HG03558 (cell line): ENCODE results near the gene SEC16A.

Experiments used
- ATAC-seq: cut with Tn5 transposase; IDR thresholded peaks from one replicate; pipeline ENCODE4 v1.9.1; 2021; ENCODE audit warnings: moderate number of reproducible peaks; ENCODE audit not compliant: unreplicated experiment; ENCODE audit errors: extremely low read depth

SEC16A gene

DNA sequence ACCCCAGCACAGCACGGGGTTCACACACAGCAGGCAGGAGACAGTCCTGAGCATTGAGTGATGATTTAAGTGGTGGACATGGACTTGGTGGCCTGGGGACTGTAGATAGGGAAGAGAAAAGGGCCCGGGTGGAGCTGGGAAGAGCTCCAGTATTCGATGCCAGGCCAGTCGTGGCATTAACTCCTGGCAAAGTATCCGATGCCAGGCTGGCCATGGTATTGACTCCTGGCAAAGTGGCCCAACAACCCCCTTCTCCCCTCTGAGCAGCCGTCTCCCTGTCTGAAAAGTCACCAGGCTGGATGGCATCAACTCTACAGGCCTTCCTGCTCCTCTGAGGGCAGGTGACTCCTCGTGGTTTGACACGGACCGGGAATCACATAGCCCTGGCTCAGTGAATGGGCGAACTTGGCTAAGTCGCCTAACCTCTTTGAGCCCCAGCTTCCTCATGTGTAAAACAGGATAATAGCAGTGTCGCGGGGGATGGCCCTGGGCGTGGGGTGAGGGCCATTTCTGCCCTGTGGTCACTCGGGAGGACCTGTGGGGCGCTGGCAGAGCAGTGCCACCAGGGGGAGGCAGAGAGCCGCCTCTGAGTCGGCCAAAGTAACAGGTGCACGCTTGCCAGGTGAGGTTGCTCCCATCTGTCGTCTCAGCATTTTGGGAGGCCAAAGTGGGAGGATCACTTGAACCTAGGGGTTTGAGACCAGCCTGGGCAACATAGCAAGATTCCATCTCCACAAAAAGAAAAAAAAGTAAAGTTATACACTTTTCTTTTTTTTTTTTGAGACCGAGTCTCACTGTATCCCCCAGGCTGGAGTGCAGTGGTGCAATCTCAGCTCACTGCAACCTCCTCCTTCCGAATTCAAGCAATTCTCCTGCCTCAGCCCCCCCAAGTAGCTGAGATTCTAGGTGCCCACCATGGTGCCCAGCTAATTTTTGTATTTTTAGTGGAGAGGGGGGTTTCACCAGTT lies 5.7 kb upstream of the SEC16A start:
- ATAC-seq = no peak

DNA sequence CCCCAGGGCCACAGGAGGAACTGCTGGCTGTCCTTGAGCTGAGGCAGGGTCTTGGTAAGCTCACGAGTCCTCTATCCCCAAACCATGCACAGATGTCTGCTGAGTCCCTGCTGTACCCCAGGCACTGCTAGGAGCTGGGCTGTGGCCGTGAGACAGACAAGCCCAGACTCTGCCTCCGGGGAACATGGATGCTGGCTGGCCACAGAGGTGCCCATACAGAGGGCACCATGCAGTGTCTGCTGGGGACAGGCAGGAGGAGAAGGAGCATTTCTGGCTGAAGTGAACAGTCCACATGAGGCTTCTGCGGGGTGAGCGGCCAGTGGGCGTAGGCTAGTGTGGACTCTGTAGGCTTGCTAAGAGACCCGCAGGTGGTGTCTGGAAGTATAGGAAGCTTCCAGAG lies 4.8 kb upstream of the SEC16A start:
- ATAC-seq = no peak

DNA sequence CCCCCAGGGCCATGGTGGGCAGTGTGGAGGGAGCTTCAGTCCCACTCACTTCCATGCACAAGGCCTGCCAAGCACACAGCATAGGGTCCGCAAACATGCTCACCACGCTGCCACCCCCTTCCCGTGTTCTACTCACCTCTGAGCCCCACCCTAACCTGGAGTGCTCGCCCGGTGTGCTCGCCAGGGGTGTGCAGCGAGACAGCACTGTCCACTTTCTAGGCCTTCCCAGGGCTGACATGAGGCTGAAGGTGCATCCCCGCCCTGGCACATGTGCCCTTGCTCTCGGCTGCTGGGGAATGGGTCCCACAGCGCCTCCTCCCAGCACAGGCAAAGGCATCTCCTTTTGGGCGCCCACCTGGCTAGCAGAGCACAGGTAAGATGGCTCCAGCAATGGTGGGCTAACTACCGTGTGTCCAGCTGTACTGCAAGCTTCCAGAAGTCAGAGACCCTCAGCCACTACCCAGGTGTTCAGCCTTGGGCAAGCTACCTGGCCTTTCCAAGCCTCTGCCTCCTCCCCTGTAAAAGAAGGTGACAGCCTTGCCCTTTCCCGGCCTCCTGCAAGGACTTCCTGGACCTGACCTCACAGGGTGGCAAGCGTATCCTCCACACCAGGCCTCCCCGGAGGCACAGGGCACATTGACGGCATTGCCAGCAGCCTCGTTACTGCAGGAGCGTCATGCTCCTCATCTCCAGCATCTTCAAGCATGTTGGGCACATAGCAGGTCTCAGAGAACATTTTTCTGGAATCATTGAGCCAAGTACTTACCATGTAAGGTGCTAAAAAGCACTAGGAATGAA lies 4.2 kb upstream of the SEC16A start:
- ATAC-seq = no peak

DNA sequence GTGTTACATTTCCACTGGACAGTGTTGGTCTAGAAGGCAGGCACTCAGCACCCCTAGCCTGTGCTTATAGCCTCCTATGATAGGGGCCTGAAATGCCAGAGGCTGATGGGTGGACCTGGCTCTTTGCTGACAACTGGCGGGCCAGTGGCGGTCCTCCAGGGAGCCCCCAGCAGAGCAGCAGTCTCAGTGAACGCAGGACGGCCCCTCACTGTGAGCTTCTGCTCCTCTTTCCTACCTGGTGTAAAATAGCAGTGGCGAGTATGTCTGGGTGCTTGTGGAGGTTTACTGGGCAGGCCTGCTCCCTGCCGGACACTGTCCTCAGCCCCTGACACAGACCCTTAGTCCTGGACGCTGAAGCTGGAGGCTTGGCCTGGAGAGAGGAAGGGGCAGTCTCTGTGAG lies 3.3 kb upstream of the SEC16A start:
- ATAC-seq = no peak

DNA sequence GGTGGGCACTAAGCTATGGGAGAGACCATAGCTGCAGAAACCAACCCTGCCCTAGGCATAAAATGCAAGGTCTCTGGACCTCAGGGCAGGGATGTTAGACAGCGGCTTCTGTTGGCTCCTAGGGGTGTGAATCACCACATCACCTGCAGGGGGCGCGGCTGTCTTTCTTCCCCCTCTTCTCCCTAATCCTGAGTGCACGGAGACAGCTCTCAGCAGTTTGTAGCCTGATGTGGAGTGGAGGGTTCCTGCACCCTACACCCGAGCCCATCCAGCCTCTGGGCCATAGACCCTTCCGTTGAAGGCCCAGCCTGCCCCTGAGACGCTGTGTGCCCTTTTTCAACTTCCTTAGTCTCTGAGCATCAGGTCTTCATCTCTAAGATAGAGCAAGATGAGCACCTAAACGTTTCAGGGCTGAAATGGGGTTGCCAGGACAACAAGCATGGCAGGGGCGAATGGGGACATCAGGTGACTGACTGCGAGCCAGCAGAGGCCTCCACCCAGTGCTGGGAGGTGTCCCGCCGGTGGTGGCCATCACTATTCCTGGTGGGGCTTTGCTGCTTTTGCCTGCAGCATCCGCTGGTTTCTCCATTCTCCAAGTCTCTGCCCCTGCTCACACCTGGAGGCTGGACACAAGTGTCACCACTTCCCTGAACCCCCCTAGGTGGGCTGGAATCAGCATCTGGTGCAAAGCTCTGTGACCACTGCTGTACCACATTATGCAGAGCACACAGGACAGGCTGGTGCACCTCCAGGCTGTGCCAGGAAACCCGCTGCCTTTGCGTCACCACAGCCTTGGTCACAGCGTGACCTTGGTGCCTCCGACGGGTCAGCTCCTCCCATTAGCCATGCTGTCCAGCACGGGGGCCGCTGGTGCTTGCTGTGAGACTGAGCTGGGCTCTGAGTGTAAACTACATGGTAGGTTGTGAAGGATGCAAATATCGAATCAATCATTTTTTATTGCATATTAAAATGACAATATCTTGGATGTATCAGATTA lies 2.5 kb upstream of the SEC16A start:
- ATAC-seq = no peak

DNA sequence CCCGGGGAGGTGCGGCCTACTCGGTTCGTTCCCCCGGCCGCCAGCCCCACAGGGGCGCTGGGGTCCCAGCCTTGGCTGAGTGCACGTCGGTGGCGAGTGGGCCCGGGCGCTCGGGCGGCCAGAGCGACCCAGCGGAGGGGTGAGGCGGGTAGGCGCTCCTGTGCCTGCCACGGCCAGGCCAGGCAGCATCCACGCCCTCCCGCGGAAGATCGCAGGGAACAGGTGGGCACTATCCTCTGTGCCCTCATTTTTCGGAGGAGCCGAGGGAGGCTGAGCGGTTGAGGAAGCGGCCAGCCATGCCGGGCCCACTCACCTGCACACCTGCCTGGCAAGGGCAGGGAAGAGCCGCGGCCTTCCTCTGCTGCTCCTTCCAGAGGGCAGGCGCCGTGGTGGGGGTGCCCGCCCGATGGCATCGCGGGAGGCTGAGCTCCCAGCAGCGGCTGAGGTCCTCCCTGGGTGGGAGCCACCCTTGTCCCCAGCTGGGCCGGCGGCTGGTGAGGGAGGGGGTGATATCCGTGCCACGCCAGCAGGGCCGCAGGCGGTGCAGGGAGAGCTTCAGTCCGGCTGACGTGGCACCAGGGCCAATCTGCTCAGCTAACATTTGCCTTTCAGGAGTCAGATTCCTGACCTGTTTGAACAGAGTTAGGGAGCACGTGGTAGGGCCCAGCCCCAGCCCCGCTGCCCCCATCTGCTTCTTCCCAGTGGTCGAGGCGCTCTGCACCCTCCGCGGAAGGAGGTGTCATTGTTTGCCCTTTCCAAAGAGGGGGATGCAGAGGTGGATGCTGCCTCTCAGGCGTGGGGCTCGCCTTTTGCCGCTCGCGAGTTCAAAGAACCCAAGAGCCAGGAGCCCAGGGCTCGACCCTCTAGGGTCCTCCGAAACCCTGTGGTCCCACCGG lies 1.6 kb upstream of the SEC16A start:
- peak; percentile 2 for ATAC-seq

DNA sequence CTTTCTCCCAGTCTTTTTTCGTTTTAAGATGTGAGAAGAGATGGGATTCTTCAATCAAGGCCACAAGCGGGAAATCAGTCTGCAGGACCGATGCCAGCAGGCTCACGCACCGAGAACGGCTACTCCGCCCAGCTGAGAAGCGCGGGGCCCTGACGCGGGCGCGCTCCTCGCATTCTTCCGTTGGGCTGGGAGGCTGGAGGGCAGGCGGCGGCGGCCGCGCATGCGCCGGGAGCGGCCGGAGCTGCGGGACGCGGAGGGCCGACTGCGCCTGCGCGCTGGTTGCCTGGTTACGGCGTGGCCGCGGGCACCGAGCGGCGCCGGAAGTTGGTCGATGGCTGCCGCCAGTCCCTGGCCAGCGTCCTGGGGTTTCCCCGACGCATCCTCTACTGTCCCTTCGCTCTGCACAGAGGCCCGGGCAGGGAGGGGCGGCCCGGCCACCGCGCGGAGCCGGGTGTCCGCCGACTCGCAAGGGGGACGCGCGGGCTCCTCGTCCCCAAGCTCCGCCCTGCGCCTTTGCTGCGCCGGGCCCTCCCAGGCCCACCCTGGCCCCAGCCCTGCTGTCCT lies 831 bp upstream of the SEC16A start:
- ATAC-seq = peak; percentile 37

DNA sequence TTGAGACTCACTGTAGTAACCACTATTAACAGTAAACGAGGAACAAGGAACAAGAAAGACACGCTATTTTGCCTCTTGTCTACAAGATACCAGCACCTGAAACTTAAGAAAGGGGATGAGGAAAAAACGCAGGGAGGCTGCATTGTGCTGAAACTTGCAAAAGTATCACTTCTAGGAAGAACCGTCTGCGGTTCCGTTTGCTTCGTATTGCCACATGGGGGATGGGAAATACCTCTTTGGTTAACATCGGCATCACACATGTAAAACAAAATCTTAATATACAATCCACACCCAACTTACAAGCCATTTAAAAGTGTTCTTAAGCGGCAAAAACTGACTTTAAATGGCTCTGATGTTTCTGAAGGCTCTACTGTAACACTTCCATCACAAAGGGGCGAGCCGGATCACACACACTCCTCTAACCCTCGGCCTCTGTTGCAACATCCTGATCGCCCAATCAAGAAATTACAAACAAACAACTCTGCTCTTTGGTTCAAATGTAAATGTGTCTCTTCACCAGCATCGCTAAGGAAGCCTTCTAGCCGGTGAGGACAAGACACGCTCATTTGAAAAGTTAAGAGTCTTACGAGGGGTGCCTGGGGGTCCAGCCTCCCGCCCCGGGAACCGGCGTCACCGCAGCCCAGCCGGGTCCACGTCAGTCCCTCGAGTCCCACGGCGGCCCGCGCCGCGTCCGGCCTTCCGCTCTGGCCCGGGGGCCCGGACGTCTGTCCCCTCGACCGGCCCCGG lies 621 bp downstream of the SEC16A start:
- ATAC-seq = no peak

DNA sequence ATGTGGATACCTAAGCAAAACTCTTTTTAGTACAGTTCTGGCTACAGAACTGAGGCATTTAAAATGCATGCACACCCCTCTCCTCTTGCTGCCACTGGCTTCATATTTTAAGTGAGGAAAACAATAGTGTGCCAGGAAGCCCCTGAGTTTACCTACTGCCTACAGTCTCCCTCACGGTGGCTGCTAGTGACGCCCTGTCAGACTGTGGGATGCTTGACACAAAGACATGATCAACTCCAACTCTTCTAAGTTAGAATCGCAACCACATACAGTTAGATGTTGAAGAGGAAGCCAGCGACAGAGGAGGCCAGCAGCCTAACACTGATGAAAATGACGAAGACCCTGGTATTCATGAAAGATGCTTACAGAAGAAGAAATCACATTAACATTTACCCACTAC lies 1.3 kb downstream of the SEC16A start:
- ATAC-seq = no peak

DNA sequence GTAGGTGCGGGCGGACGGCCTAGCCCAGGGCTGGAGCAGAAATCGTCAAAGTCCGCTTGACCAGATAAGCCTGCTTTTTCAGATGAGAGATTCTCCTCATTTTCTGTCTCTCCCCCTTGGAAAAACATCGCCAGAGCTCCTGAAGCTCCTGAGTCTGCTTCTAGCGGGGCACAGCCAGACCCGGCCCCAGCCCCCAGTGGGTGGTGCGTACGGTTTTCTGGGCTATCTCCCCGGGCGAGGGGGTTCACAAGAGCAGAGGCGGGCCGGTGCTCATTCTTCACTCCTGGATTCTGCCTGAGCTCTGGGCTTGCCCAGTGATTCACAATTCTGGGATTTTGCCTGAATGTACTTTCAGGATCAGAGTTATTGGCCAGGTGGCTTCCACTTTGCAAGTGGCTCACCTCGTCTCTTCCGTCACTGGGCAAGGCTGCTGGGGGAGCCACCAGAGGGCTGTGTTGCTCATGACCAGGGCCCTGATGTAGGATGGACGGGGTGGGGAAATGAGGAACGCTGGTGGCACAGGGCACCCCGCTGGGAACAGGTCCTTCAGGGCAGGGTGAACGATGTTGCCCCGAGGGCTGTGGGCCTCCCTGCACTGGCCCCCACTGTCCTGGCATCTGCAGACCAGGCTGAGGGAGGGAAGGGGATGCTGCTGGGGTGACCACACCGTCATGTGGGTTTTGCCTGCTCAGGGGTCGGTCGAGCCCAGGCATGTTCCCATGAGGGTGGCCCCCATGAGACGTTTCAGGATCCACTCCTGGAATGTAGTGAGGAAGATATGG lies 6.3 kb downstream of the SEC16A start:
- ATAC-seq = no peak

DNA sequence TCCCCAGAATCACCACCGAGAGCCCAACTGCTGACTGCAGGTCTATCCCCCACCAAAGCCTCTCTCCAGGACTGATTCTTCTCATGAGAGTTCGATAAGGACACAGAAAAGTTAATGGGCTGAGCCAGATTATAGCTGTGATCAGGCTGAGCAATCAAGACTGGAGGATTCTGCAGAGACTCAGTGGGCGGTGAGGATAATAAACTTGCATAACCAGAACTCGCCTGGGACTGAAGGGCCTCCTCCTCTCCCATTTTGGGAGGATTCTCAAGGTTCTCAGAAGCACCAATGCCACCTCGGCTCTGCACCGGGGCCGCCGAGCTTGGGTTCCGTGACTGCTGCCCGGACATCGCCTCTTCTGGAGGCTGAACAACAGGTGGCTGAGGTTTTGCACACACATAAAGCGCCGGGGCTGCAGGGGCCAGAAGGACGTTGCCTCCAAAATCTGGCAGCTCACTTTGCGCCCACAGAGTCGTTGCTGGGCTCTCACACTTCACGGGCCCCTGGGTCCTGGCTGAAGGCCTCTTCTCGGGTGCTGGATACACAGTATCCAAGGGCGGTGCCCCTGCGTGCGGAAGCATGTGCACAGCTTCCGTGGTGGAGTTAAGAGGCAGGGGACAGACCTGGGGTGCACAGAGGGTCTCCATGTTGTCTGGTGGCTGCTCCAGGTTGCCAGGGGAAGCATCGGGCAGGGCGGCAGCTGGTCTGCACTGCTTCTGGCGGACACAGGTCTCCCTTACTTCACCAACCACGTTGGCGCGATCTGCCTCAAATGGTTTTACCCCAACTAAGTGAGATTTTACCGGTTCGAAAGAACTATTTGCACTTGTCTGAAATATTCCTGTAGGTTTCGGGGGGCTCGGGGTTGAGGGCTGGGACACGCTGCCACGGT lies 7.6 kb downstream of the SEC16A start:
- ATAC-seq = no peak

DNA sequence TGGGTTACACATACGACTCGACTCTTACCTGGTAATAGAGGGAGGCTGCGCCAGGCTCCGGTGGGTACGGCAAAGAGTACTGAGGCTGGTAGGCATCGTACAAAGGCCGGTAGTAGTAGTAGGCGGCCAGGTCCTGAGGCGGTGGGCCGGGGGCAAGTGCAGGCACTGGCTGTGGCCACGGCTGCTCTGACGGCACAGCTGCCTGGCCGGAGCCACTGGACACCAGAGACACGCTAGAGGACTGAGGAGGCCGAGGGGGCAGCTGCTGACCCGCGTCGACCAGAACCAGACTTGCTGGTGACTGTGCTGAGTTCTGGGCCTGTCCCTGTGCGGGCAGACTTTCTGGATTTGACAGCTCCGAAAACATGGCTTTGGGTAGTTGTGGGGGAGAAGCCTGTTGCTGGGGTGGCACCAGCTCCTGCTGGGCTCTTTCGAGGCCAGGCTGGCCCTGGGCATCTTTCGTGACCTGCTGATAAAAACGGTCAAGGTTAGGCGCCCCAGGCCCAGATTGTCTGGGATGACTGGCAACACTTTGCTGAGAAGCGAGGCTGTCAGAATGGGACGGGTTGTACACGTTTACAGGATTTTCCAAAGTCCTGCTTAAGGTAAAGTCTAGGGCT lies 8.7 kb downstream of the SEC16A start:
- no peak for ATAC-seq

DNA sequence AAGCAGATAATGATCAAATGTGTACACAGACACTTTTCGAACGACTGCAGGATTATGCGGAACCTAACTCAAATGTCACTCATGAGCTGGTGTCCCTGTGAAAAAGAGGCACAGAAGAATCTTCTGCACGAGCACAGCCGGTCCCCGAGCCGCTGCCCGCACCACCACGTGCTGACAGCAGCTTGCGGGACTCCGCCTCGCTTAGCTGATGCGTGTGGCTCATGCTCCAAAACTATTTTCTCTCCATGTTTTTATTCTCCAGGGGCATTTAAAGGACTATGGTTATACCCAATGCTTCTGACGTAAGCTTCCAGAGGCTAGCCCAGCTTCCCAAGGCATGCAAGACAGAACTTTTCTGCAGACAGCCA lies 9.5 kb downstream of the SEC16A start:
- ATAC-seq = no peak

DNA sequence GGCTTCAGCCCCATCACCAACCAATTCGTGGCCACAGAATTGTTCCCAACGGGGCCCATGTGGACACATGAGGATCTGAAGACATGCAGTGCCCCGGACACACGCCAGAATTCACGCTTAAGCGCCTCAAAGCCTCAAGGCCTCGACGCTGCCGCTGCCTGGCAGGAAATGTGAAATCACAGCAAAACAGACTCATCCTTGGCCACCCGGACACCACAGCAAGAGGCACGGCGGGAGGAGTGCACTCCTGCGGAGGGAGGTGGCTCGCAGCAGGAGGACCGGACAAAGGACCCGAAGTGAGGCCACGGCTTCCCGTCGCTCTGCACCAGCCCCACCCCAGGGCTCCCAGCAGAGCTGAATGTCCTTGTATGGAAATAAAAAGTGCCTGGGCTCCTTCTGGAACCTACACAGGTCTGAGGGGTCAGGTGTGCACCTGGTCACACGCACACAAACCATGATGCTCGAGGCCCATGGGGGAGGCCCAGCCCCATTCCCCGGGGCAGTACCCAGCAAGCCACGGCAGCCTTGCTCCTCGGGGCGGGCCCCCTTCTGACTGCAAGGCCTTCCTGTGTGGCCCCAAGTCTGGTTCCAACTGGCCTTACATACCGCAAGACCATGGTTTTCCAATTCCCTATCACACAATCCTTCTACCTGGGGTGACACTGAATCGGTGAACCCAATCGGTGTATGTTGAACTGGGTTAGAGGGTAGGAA lies 10.0 kb downstream of the SEC16A start:
- ATAC-seq = no peak

DNA sequence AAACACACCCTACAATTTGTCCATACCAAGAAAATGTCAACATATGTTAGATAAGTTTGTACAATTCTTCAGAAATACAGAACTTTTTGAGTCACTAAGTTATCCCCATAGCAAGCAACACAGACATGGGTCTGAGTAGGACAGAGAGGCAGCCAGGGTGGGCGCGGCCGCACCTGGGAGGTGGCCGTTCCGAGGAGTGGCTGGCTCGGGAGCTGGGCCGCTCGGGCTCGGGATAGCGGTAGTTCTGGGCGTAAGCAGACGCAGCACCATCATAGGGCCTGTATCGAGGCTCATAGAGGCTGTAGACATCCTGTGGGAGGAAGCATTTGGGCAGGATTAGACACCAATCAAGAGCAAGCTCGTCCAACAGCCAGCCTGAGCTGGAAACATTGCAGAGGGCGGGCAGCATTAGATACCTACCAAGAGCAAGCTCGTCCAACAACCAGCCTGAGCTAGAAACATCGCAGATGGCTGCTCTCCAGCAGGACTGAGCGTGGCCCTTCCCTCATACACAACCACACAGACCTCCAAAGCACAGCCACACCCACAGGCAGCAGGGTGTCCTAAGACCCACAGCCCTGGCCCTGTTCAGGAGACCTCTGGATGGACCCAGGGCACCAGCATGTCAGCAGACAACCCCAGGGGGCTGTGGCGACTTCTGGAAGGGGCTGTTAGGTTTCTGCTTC lies 10.9 kb downstream of the SEC16A start:
- ATAC-seq = no peak
